ENCODE results near the gene HTRA3.

Gene HTRA3

DNA sequence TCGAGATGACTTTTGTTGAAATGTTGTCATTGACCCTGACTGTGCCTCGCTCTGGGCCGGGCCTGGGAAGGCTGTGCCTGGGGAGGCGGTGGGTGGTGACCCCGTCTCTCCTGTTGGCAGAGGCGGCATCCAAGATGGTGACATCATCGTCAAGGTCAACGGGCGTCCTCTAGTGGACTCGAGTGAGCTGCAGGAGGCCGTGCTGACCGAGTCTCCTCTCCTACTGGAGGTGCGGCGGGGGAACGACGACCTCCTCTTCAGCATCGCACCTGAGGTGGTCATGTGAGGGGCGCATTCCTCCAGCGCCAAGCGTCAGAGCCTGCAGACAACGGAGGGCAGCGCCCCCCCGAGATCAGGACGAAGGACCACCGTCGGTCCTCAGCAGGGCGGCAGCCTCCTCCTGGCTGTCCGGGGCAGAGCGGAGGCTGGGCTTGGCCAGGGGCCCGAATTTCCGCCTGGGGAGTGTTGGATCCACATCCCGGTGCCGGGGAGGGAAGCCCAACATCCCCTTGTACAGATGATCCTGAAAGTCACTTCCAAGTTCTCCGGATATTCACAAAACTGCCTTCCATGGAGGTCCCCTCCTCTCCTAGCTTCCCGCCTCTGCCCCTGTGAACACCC, 36.4 kb downstream of the HTRA3 start:
- DNase-seq (ENCODE audit: extremely low spot score, insufficient read length, low read depth) = no peak
- no peak for FAIRE-seq

DNA sequence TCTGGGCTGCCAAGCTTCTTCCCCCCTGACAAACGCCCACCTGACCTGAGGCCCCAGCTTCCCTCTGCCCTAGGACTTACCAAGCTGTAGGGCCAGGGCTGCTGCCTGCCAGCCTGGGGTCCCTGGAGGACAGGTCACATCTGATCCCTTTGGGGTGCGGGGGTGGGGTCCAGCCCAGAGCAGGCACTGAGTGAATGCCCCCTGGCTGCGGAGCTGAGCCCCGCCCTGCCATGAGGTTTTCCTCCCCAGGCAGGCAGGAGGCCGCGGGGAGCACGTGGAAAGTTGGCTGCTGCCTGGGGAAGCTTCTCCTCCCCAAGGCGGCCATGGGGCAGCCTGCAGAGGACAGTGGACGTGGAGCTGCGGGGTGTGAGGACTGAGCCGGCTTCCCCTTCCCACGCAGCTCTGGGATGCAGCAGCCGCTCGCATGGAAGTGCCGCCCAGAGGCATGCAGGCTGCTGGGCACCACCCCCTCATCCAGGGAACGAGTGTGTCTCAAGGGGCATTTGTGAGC, 37.0 kb downstream of the HTRA3 start:
- FAIRE-seq (no peak), DNase-seq (ENCODE audit: extremely low spot score, insufficient read length, low read depth) (no peak)

DNA sequence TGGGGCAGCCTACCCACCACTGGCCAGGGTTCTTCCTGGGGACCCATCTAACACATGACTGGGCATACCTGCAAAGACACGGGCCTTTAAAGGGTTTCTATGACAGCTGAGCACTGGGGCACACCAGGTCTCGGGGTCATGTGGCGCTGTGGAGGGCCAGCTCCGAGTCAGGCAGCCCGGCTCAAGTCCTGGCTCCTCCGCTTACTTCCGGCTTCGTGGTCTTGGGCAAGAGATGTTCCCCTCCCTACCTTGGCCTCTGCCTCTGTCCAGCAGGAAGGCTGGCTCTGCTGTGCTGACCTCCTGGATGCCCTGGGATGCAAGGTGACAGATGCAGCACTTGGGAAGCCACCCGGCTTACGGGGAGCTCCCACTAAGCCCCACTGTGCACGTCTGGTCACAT, 37.6 kb downstream of the HTRA3 start:
- FAIRE-seq = no peak
- no peak for DNase-seq (ENCODE audit: extremely low spot score, insufficient read length, low read depth)

DNA sequence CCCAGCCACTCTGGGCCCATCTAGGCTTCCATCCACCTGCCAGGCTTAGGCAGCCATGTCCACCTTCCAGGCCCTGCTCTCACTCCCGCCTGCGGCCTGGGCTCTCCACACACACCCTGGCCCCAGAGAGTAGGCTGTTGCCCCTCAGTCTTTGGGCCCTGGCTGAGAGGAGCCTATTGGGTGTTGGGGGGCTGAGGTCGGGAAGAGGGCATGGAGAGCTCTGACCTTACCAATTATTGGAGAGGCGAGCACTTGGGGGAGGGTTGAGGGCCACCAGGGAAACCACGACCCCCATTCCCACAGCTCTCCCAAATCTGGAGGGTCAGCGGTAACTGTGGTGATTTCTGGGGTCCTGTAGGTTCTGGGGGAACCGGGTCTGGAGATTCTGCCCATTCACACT, 38.2 kb downstream of the HTRA3 start:
- FAIRE-seq (no peak), DNase-seq (ENCODE audit: extremely low spot score, insufficient read length, low read depth) (no peak)

DNA sequence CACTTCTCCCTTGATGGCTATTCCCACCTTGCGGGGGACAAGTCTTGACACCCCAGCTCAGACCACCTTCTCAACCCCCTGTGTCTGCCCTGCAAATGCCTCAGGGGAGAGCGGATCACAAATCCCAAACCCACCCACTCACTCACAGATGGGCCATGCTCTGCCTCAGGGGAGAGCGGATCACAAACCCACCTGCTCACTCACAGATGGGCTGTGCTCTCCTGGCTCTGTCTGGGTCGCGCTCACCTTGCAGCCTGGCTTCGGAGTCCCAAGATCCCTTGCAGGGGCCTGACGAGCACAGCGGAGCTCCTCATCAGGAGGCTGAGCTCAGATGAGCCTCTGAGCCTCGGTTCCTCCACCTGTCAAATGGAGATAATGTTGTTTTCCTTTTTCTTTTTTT, 38.6 kb downstream of the HTRA3 start:
- no peak for DNase-seq (ENCODE audit: extremely low spot score, insufficient read length, low read depth)
- FAIRE-seq = no peak

DNA sequence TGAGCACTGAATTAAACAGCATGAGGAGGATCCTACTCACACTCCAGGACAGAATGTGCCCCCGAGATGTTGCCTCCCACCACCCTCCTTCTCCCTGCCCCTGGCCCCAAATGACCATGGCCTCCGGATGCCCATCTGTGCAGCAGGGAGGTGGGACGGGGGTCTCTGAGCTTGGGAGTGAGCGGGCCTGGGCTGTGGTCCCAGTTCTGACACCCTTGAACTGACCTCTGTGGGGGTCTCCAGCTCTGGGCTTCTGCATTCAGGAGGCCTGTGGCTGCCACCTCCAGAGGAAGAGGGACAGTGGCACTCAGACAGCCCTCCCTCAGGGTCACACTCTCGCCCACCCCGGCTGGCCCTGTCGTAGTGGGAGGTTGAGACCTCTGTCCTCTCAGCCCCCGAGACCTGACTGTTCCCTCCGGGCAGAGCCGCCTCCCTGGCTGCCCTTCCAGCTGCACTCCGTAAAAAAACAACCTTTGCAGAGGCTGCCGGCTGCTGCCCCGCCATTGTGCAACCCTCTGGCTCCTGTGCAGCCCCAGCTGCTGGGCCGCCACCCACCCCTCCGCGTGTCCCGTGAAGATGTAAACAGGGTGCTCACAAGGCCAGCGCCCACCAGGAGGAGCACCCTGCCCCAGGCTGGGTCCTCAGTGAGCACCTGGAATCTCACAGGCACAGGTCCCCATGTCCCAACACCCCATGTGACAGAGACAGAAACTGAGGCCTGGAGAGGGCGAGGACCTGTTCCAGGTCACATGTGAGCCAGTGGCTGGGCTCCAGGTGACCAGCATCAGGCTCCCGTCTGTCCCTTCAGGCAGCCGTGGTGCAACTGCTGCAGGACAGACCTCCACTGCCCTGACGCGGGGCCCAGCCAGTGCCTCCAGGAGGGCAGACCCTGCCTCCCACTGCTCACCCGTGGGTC, 39.6 kb downstream of the HTRA3 start:
- no peak for DNase-seq (ENCODE audit: extremely low spot score, insufficient read length, low read depth)
- no peak for FAIRE-seq

DNA sequence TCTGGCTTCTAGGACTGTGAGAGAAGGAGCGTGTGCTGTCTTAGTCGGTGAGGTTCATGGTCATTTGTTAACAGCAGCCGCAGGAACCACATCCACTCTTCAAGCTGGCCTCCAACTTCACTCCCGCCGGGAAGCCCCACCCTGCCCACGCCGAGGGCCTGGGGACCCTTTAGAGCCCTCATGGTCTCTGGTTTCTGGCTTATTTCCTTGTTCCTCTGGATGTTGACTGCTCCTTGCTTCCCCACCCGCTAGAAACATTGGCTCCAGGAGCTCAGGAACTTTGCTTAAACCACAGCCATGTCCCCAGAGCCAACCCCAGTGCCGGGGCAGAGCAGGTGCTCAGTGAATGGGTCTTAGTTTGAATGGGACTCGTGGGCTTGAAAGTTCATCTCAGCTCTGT, 40.8 kb downstream of the HTRA3 start:
- no peak for DNase-seq (ENCODE audit: extremely low spot score, insufficient read length, low read depth)
- FAIRE-seq = no peak

DNA sequence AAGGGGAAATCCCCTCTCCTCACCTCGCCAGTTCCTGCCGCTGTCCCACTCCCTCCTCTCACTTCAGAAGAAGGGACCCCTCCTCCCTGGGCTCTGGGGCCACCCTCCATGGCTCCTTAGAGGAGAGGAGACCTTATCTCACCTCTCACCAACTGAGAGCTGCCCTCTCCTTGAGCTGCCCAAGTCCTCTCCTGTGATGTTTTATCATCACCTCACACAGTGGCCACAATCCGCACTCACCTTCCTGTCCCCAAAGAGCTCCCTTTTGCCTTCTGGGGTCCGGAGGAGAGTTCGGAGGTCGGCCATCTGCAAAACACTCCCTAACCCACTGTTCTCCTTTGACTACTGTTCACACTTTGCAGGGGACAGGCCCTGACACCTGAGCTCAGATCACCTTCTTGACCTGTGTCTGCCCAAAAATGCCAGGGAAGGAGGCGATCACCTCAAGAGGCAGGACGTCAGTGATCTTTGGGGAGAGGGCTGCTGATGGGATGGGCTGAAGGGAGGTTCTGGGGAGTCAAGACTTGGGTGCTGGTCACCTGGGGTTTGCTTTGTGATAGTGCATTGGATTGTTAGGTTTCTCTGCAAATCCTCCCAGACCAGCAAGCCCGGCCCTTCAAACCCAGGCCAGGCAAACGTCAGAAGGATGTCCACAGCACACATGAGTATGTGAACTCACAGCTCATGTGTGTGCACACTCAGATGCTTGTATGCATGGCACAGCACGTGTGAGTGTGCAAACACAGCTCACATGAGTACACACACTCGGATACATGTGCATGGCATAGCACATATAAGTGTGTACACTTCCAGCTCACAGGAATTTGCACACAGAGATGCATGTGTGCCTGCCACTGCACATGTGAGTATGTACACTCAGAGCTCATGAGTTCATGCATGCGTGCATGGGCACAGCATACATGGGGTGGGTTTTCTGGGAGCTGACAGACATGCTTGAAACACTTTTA, 41.8 kb downstream of the HTRA3 start:
- no peak for FAIRE-seq
- no peak for DNase-seq (ENCODE audit: extremely low spot score, insufficient read length, low read depth)

DNA sequence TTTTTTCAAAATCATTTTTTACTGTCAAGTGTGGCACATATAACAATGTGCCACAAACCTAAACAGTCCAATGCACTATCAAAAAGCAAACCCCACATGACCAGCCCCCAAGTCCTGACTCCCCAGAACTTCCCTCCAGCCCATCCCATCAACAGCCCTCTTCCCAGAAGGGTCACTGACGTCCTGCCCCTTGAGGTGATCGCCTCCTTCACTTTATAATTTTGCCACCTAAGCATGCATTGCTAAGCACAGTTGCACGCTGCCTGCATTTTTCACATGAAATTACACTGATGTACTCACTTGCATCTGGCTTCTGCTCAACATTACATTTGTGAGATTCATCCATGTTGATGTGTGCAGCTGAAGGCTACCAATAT, 42.5 kb downstream of the HTRA3 start:
- no peak for FAIRE-seq

DNA sequence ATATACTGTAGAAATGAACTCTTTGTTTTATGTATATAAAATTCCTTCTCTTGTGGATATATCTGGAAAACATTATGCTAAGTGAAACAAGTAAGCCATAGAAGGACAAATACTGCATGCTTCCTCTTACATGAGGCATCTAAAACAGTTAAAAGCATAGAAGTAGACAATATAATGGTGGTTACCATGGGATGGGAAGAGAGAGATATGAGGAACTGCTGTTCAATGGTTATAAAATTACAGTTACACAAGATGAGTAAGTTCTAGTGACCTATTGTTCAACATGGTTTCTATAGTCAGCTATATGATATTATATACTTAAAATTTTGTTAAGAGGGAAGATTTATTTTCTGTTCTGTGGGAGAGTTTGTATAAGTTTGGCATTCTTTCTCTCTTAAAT, 43.4 kb downstream of the HTRA3 start:
- no peak for FAIRE-seq
- DNase-seq (ENCODE audit: extremely low spot score, insufficient read length, low read depth) = no peak

More for the DNA sequence above, 42.5 kb downstream of the HTRA3 start:
- no peak for DNase-seq (ENCODE audit: extremely low spot score, insufficient read length, low read depth)

DNA sequence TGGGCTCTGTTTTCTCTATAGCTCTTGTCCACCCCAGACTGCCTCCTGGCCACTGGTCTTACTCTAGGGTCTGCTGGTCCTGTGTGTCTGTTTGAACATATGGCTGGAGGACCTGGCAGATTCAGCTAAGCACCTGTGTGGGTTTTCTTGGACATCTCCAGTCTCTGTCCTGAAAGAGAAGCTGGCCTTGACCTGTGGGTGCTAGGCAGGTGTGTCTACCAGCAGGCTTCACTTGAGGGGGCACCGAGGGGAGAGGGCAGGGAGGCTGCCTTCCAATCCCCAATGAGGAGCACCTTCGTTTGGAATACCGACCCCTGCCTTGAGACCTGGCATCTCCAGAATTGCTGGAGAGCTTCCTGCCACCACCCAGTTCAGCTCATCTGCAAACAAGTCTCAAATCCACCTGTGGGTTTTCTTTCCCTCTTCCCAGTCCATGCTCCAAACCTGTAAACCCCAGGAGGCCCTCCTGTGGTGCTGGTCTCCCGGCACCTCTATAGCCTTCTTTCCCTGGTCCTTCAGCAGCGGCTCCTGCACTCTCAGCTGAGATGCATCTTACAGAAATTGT, 45.2 kb downstream of the HTRA3 start:
- FAIRE-seq (no peak), DNase-seq (ENCODE audit: extremely low spot score, insufficient read length, low read depth) (no peak)

DNA sequence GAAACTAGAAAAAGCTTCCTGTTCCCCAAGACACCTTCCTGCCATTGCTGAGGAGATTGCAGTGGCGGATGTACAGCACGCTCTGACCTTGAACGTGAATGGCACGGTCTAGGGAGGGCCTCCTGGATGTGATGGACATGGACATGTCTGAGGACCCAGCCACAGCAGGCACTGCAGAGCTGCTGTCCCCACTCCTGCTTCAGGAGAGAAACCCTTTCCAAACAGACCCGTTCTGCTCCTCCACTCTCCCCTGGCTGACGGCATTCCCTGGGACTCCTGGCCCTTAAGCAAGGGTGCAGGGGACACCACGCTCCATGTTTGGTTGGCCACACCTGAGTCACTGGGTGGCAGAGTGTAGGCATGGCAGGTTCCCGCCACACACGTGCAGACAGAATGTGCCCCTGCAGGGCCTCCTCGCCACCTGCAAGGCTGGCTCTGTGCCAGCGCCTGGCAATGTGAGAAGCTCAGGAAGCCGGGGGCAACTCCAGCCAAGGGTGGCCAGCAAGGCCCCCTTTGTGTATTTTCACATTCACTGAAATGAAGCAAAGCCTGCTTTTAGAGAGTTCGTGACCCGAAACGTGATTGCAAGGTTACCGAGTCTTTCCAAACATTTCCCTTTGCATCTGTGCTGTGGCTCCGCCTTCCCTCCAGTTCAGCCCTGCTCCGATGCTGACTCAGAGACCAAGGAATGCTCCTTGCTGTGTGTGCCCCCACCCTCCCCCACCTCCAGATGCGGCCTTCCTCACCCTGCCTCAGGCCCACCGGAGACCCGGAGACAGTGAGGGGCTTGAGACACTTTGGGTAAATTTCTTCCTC, 46.1 kb downstream of the HTRA3 start:
- FAIRE-seq = no peak

DNA sequence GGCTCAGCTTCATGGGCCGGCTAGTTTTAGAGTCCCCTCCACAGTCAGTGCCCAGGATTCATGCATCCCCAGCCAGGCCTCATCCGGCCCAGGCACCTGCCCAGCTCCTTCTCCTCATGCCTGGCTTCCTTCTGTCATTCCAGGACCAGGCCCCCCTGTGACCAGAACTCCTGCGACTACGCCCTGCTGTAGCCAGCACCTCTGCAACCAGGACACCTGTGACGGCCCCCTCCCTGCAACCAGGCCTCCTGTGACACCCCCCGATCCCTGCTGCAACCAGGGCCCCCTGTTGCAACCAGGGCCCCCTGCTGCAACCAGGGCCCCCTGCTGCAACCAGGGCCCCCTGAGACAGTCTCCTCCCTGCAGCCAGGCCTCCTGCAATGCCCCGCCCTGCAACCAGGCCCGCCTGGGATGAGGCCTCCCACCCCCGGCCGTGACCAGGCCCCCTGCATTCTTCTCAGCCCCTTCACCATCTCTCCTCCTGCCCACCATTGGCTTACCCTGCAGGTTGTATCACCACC, 46.8 kb downstream of the HTRA3 start:
- DNase-seq (ENCODE audit: extremely low spot score, insufficient read length, low read depth) = no peak
- FAIRE-seq = no peak

More for the DNA sequence above, 46.1 kb downstream of the HTRA3 start:
- no peak for DNase-seq (ENCODE audit: extremely low spot score, insufficient read length, low read depth)

DNA sequence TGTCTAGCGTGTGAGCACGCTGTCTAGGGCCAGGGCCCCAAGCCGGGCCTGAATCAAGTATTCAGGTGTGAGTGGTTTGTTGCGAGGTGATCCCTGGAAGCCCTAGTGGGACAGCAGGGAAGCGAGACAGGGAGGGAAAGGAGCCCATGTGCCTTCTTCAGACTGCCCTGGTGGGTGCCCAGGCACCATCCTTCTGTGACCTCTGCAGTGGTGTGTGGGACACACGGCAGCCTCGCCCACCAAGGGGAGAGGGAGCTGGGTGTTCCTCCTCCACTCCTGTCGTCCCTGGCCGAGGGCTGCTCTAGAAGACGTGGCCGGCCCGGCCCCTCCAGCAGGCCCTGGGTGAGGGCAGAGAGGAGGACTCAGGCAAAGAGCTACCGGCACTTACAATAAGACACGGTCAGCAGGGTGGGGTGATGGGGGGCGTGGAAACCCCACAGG, 47.4 kb downstream of the HTRA3 start:
- DNase-seq (ENCODE audit: extremely low spot score, insufficient read length, low read depth) = no peak
- no peak for FAIRE-seq

DNA sequence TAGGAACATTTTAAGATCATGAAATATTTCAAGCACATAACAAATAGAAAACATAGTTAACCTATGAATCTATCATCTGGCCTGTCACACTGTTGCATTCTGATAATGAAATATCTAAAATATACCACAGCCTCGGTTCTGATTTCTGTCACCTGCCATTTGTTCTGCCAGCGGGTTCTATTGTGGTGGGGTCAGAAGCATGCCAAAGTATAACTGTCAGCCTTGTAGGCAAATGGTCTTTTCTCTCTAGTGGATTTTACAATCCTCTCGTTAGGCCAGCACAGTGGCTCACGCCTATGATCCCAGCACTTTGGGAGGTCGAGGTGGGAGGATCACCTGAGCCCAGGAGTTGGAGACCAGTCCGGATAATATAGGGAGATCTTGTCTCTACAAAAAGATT, 47.9 kb downstream of the HTRA3 start:
- FAIRE-seq = no peak

DNA sequence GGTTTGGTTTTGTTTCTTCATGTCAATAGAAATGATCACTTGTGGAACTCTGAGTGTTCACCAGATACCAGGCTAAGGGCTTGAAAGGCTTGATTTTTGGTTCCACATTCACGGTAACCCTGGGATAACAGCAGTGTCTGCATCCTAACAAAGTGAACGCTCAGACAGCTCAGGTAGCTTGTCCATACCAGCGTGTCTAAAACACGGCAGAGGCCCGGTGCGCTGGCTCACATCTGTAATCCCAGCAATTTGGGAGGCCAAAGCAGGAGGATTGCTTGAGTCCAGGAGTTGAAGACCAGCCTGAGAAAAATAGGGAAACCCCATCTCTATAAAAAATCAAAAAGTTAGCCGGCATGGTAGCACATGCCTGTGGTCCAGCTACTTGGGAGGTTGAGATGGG, 49.0 kb downstream of the HTRA3 start:
- no peak for FAIRE-seq
- no peak for DNase-seq (ENCODE audit: extremely low spot score, insufficient read length, low read depth)

More for the DNA sequence above, 47.9 kb downstream of the HTRA3 start:
- DNase-seq (ENCODE audit: extremely low spot score, insufficient read length, low read depth) = no peak

DNA sequence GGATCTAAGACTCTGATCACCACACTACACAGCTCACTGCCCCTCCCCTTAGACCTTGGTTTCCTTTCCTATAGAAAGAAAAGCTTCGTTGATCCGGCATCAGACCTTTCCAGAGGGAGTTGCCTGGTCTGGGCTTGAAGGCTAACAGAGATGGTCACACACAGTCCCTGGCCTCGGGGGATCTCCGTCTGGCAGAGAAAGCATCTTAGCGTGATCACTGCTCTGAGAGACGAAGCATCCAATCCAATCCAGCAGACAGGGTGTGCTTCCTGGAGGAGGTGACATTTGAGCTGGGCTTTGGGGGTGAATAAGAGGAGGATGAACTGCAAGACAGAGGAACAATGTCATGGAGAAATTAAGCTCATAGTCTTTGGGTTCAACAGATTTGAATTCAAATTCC, 49.5 kb downstream of the HTRA3 start:
- FAIRE-seq = no peak

DNA sequence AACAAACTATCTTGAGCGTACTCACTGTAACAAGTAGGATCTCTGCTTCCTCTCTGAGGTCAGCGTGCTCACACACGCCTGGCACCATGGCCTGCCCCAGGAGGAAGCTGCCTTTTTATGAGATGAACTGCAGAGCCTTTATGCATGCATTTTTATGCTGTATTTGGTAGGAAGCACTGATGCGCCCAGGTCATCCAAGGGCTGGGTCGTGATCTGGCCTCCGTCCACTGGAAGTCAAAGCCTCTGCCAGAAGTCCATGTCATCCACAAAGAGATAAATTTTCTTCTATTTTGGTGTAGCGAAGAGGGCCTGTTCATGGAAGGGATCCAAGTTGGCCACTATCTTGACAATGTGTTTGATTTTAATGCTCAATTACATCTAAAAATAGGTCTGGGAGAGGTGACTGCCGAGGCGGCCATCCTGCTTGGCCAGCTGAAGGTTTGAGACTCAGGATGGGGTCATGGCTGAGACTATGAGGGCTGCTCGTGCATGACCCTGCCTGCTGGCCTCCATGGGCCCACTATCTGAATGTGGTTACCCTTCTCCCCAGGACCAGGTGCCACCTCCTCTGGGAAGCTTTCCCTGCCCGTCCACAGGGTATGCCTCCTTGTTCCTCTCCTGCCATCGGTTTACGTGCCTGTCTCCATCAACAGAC, 50.3 kb downstream of the HTRA3 start:
- FAIRE-seq (no peak), DNase-seq (ENCODE audit: extremely low spot score, insufficient read length, low read depth) (no peak)

More for the DNA sequence above, 49.5 kb downstream of the HTRA3 start:
- no peak for DNase-seq (ENCODE audit: extremely low spot score, insufficient read length, low read depth)

Measured in GM18507 (cell line).